ENCODE measurements around the gene RIC8A. TPM values are rescaled to one million over a fixed set of nuclear protein-coding genes. Genes with fewer than 3 reads are reported as not detected.
"Not testable (repeated sequence)": the region's sequence is repeated elsewhere in the genome, so short reads cannot be mapped to it uniquely, and the experiment has no call there.

Gene RIC8A
- polyA plus RNA-seq, 3 donors, result 71.4 to 88.1 (median 80.9) TPM

- DNase-seq (ENCODE audit: extremely low read depth in 1 of 11, low read depth in 9 of 11, low spot score in 4 of 11), result no peak
Observed at GRCh38 chr11:230431-230830, 22.9 kb downstream of the RIC8A start.

GRCh38 chr11:232783-233565 is 25.5 kb downstream of the RIC8A start:
- no peak for DNase-seq (ENCODE audit: extremely low read depth in 1 of 11, low read depth in 9 of 11, low spot score in 4 of 11)

- DNase-seq (ENCODE audit: extremely low read depth in 1 of 11, low read depth in 9 of 11, low spot score in 4 of 11), result no peak
Observed at GRCh38 chr11:235180-235579, 27.7 kb downstream of the RIC8A start.

GRCh38 chr11:235609-235996 is 28.1 kb downstream of the RIC8A start:
- DNase-seq (ENCODE audit: extremely low read depth in 1 of 11, low read depth in 9 of 11, low spot score in 4 of 11), result peak in 5 of 11 donors; percentile 8 to 42 (median 17)

- peak; percentile 29 to 78 (median 71) for DNase-seq (ENCODE audit: extremely low read depth in 1 of 11, low read depth in 9 of 11, low spot score in 4 of 11)
Observed at GRCh38 chr11:235997-236773, 28.7 kb downstream of the RIC8A start, which contains the start of gene SIRT3. SIRT3 (minus strand) TSS chr11:236342; CDS start chr11:236328, 14 bp downstream.

- DNase-seq (ENCODE audit: extremely low read depth in 1 of 11, low read depth in 9 of 11, low spot score in 4 of 11), result peak in 10 of 11 donors; percentile 65 to 86 (median 79)
Observed at GRCh38 chr11:236774-237767, 29.6 kb downstream of the RIC8A start, which contains the start of gene PSMD13. PSMD13 (plus strand) TSS chr11:236976; CDS start chr11:237050, 74 bp downstream.

GRCh38 chr11:238346-238745 is 30.8 kb downstream of the RIC8A start:
- DNase-seq (ENCODE audit: extremely low read depth in 1 of 11, low read depth in 9 of 11, low spot score in 4 of 11), result not testable (repeated sequence)

GRCh38 chr11:240315-240714 is 32.8 kb downstream of the RIC8A start:
- DNase-seq (ENCODE audit: extremely low read depth in 1 of 11, low read depth in 9 of 11, low spot score in 4 of 11), result no peak

GRCh38 chr11:241634-242033 is 34.1 kb downstream of the RIC8A start:
- no peak for DNase-seq (ENCODE audit: extremely low read depth in 1 of 11, low read depth in 9 of 11, low spot score in 4 of 11)

GRCh38 chr11:244376-244775 is 36.9 kb downstream of the RIC8A start:
- DNase-seq (ENCODE audit: extremely low read depth in 1 of 11, low read depth in 9 of 11, low spot score in 4 of 11), result no peak

- no peak for DNase-seq (ENCODE audit: extremely low read depth in 1 of 11, low read depth in 9 of 11, low spot score in 4 of 11)
Observed at GRCh38 chr11:249062-249461, 41.6 kb downstream of the RIC8A start.

- no peak for DNase-seq (ENCODE audit: extremely low read depth in 1 of 11, low read depth in 9 of 11, low spot score in 4 of 11)
Observed at GRCh38 chr11:250274-250673, 42.8 kb downstream of the RIC8A start.

- DNase-seq (ENCODE audit: extremely low read depth in 1 of 11, low read depth in 9 of 11, low spot score in 4 of 11), result peak in 3 of 11 donors; percentile 21 to 31 (median 24)
Observed at GRCh38 chr11:250740-251299, 43.3 kb downstream of the RIC8A start.

- DNase-seq (ENCODE audit: extremely low read depth in 1 of 11, low read depth in 9 of 11, low spot score in 4 of 11), result no peak
Observed at GRCh38 chr11:251550-251949, 44.0 kb downstream of the RIC8A start.

GRCh38 chr11:252666-253065 is 45.2 kb downstream of the RIC8A start:
- DNase-seq (ENCODE audit: extremely low read depth in 1 of 11, low read depth in 9 of 11, low spot score in 4 of 11), result no peak

- DNase-seq (ENCODE audit: extremely low read depth in 1 of 11, low read depth in 9 of 11, low spot score in 4 of 11), result no peak
Observed at GRCh38 chr11:253160-253885, 45.8 kb downstream of the RIC8A start.

- DNase-seq (ENCODE audit: extremely low read depth in 1 of 11, low read depth in 9 of 11, low spot score in 4 of 11), result no peak
Observed at GRCh38 chr11:253886-254270, 46.4 kb downstream of the RIC8A start.

GRCh38 chr11:255176-255575 is 47.7 kb downstream of the RIC8A start:
- DNase-seq (ENCODE audit: extremely low read depth in 1 of 11, low read depth in 9 of 11, low spot score in 4 of 11), result no peak
